Activated CD4-positive, alpha-beta T cell treated with anti-CD3 and anti-CD28 coated beads for 4 hours (primary cell): Measurements from ENCODE around the gene SLC25A43.
"Not testable (repeated sequence)": the region's sequence is repeated elsewhere in the genome, so short reads cannot be mapped to it uniquely, and the experiment has no call there.

Experiments used
- DNase-seq, 2 donors: peaks; one replicate each; pipeline ENCODE4 v3.0.0-alpha.2; 2020

Gene SLC25A43

GRCh38 chrX:119398974-119399771 is at the start of gene SLC25A43:
TSS of gene SLC25A43 (plus strand) at chrX:119399336. CDS start at chrX:119399404, 68 bp downstream.
- DNase-seq, result peak; percentile 13 to 16

DNA sequence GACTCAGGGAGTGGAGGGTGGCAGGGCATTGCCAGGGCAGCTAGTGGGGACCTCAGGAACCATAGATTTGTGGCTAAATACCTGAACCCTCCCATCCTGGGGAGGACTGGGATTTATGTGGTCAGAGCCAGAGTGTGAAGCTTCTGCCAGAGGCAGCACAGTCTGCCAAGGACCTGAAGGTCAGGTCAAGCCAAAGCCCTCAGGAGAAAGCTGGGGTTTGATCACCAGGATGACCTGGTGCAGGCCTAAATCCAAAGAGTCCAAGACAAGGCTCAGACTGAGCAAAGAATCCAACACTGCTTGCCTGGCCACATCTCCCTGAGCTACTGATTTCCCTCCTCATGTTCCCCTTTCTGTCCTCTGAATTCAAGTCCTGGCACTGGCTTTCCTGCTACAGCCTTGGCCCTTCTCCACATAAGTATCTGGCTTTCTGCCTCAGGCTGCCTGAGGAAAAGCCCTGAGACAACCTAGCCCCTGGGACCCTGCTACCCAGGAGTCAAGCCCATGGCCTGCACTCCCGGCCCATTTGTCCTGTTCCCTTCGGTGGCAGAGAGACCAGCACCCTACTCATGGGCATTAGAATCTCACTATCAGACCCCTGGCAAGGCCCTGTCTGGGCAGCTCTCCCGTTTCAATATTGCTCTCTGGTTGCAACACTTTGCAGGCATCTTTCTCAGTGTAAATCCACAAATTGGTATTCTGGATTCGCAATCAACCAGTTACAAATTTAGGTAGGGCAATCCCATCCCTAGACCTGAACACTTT is 39.3 kb upstream of the SLC25A43 start:
- no peak for DNase-seq

DNA sequence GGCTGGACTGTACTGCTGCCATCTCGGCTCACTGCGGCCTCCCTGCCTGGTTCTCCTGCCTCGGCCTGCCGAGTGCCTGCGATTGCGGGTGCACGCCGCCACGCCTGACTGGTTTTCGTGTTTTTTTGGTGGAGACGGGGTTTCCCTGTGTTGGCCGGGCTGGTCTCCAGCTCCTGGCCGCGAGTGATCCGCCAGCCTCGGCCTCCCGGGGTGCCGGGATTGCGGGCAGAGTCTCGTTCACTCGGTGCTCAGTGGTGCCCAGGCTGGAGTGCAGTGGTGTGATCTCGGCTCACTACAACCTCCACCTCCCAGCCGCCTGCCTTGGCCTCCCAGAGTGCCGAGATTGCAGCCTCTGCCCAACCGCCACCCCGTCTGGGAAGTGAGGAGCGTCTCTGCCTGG is 37.7 kb upstream of the SLC25A43 start:
- DNase-seq, result not testable (repeated sequence)

- DNase-seq, result not testable (repeated sequence)
These were observed 37.1 kb upstream of the SLC25A43 start for GRCh38 chrX:119362074-119362473.

DNA sequence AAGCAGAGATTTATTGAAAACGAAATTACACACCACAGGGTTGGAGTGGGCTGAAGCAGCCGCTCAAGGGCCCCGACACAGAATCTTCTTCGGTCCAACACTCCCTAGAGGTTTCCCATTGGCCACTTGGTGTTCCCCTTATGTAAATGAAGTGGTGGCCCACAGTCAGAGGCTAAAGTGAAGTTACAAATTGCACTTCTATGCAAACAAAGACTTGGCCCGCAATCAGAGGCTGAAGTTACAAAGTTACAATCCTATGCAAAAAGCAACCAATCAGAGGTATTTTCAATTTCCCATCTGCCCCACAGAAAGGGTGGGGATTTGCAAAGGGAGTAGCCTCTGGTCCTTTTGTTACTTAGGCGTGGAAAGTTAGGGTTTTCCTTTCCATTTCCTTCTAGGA is 35.7 kb upstream of the SLC25A43 start:
- no peak for DNase-seq

DNA sequence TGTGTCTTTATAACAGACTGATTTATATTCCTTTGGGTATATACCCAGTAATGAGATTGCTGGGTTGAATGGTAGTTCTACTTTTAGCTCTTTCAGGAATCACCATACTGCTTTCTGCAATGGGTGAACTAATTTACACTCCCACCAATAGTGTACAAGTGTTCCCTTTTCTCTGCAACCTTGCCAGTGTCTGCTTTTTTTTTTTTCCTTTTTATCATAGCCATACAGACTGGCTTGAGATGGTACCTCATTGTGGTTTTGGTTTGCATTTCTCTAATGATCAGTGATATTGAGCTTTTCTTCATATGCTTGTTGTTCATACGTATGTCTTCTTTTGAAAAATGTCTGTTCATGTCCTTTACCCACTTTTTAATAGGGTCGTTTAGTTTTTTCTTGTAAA is 27.3 kb upstream of the SLC25A43 start:
- DNase-seq, result not testable (repeated sequence)

DNA sequence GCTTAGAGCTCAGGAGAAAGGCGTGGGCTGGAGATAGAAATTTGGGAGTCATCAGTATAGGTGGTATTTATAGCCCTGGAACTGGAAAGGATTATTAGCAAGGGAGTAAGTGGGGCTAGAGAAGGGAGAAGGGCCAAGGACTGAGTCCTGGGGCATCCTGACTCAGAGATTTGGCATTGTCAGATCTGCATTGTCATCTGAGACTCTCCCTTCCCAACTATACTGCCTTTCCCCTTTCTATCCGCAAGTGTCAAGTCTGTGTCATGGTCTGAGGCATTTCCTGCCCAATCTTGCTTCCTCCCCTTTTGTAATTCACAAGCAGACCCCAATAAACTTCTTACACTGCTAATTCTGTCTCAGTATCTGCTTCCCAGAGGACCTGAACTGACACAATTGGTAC is 24.4 kb upstream of the SLC25A43 start:
- DNase-seq, result no peak

DNA sequence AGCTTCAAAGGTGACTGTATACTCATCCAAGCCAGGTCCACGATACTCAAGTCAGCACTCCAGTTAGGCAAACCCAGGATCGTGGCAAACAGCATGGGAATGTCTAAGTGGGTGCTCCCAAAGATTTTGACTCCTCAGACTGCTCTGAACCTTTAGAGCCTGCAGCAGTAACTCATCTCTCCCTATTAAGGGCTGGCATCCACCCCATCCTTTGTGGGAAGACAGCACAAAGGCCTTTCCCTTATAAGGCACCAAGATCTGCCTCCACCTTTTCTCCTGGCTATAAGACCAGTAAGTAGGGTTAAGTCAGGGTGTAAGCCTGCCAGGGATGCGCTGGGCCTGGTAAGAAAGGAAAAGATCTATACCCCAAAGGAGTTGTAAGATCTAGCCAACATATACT is 23.6 kb upstream of the SLC25A43 start:
- DNase-seq, result no peak

DNA sequence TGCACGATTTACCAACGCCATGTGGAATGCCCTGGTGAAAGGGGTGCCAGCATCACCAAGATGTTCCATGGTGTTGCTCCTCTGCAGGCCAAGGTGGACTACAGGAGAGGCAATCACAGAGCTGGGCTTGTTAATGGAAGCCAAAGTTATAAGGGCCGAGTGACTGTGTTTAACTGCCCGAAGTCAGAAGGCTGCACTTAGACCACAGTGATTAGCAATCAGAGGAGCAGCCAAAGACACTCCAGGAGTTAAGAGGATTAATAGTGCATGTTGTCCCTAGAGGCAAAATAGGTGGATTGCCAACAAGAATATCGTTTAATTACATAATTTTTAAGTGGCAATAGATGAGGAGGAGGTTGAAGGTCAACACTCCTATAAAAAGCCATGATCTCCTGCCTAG is 22.8 kb upstream of the SLC25A43 start:
- no peak for DNase-seq

- DNase-seq, result no peak
These were observed 17.7 kb upstream of the SLC25A43 start for GRCh38 chrX:119381349-119381944.

DNA sequence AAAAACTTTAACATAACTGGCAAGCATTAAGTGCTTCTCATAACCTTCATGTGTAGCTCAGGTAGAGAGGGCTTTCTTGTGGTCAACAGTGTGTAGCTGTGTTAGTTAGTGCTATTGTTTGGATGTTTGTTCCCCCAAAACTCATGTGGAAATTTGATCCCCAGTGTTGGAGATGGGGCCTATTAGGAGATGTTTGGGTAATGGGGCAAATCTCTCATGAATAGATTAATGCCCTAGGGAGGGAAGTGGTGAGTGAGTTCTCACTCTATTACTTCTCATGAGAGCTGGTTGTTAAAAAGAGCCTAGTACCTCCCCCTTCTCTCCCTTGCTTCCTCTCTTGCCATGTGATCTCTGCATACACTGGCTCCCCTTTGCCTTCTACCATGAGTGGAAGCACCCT is 16.5 kb upstream of the SLC25A43 start:
- DNase-seq, result no peak

- DNase-seq, result not testable (repeated sequence)
These were observed 12.5 kb upstream of the SLC25A43 start for GRCh38 chrX:119386685-119387084.

DNA sequence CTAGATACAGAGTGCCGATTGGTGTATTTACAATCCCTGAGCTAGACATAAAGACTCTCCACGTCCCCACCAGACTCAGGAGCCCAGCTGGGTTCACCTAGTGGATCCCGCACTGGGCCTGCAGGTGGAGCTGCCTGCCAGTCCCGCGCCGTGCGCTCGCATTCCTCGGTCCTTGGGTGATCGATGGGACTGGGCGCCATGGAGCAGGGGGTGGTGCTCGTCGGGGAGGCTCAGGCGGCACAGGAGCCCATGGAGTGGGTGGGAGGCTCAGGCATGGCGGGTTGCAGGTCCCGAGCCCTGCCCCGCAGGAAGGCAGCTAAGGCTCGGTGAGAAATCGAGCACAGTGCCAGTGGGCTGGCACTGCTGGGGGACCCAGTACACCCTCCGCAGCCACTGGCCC is 11.7 kb upstream of the SLC25A43 start:
- not testable (repeated sequence) for DNase-seq

GRCh38 chrX:119389214-119389613 is 9.9 kb upstream of the SLC25A43 start:
- no peak for DNase-seq

DNA sequence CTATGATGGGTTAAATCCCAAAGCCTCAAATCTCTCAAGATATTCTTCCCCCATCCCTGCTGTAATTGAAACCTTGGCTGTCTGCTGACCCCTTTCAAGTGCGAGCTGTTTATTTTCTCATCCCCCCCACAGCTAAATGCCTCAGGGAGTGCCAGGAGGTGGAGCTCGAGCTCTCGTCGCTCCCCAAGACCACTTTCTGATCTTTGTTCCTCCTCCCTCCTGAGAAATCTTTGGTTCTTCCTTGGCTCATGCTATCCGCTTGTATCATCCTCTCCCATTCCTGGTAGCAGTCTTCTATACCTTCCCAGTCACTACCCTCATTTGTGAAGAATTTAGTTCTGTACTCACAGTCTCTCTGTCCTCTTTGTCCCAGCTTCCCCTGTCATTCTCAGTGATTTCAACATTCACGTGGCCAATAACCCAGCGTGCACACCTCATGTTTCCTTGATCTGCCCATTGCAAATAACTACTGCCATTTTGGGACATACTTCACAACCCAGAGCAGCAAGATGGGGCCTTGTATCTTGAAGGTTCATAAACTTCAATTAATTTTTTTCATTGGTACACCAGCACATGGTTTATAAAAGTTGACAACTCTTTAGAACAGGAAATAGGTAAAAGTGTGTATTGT is 9.2 kb upstream of the SLC25A43 start:
- DNase-seq, result no peak

DNA sequence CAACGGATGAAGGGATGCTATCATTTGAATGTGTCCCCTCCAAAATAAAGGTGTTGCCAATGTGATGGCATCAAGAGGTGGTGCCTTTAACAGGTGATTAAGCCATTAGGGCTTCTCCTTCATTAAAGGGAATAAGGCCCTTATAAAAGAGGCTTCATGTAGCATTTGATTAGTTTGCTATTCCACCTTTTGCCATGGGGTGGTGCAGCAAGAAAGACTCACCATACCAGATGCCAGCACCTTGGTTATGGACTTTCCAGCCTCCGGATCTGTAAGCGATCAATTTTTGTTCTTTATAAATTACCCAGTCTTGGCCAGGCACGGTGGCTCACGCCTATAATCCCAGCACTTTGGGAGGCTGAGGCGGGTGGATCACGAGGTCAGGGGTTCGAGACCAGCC is 7.9 kb upstream of the SLC25A43 start:
- DNase-seq, result no peak

DNA sequence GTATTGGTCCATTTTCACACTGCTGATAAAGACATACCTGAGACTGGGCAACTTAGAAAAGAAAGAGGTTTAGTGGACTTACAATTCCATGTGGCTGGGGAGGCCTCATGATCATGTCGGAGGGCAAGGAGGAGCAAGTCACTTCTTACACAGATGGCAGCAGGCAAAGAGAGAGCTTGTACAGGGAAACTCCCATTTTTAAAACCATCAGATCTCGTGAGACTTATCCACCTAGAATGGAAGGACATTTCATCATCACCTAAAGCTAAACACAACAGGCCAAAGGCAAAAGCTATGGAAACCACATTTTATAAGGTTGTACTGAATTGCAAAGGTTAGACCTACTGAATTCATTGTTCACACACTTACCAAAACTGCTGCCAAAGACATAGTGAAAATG is 6.0 kb upstream of the SLC25A43 start:
- no peak for DNase-seq

DNA sequence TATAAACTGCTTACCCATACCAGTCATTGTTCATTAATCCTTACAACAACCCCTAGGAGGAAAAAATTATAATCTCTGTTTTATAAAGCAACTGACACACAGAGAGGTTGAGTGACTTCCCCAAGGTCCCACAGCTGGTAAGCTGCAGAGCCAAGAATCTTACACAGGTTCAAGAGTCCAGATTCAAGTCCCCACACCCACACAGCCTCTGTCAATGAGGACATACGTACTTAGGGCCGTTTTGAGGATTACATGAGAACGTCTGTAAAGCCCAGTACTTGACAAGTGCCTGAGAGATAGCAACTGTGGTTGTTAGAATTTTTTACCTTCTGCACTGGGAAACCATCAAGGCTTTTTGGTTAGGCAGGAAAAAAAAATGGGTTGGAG is 556 bp upstream of the SLC25A43 start:
- DNase-seq, result no peak

DNA sequence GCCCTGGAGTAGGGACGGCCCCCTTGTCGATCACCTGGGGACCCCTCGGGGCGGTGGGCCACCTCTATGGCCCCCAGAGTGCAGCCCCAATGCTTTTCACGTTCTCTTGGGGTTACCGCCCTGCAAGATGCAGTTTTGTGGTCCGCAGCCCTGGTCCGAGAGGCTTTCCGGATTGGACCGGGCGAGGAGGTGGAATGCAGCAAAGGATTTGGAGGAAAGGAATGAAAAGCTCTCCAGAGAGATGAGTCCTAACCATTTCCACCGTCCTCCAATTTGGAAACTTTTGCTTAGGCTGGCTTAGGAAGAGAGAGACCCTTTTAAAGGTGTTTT is 601 bp downstream of the SLC25A43 start:
- DNase-seq, result no peak

- no peak for DNase-seq
These were observed 2.4 kb downstream of the SLC25A43 start for GRCh38 chrX:119401569-119401968.

DNA sequence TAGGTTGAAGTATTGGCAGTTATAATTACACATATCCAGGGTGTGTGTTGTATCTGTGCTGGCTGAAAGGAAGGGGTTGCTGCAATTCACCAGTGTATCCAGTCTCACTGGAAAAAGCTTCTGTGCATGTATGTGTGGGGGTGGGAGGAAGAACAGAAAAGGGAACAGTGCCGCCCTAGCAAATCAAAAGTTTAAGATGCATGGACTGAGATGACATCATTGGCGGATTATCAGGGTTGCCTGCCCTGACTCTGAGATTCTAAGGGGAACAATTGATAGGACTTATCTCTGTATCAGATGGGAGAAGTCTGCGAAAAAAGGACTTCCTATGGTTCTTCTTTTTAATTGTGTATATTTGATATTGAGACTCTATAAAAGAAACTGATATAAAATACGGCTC is 3.5 kb downstream of the SLC25A43 start:
- no peak for DNase-seq

GRCh38 chrX:119406776-119407175 is 7.6 kb downstream of the SLC25A43 start:
- no peak for DNase-seq

DNA sequence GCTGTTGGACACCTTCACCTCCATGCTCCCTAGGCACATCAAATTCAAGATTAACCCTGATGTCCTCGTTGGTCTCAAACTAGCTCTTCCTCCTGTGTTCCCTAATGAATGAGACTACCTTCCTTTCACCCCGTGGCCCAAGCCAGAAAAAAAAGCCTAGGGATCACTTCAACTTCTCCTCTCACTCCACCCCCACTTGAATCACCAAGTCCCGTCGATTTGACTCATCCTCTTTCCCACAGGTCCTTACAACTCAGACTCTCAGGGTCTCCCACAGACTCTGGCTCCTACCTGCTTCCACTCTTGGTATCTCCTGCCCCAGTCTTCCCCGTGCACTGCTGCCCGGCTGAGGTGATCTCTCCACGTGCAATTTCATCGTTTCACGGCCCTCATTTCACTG is 8.5 kb downstream of the SLC25A43 start:
- DNase-seq, result no peak
